H1 (cell line): ENCODE results near the gene ZDHHC20. TPM values are rescaled to one million over a fixed set of nuclear protein-coding genes. Genes with fewer than 3 reads are reported as not detected.

Experiments
- CTCF ChIA-PET: fragments of 300-600 bp; sonication (Branson Sonifier 250); formaldehyde crosslinking; loops from one replicate; lab custom pipeline; 2021; ENCODE audit not compliant: partially characterized antibody; lab: Charles Lee
- POLR2A ChIA-PET: fragments of 300-600 bp; sonication (Branson Sonifier 250); formaldehyde crosslinking; loops from one replicate; lab custom pipeline; 2021; ENCODE audit warnings: inconsistent platforms; ENCODE audit not compliant: partially characterized antibody; lab: Charles Lee
- DNase-seq, 2 experiments: peaks; one replicate each; pipeline versions ENCODE4 v3.0.0 to v3.0.0-alpha.2; 2010 to 2022; ENCODE audit warnings: low spot score in 2 of 2, low read depth in 1 of 2, mixed read lengths in 1 of 2
- FAIRE-seq: peaks from 2 replicates; lab custom pipeline; 2011; peaks lifted over from hg19 to GRCh38; lab: Jason Lieb, UNC
- H2AFZ ChIP-seq: 2 replicates; pipeline ENCODE4 v1.8.1; 2012; ENCODE audit warnings: low read length, inconsistent platforms
- H2AK5ac ChIP-seq: 2 replicates; pipeline ENCODE4 v1.6.1; 2013; ENCODE audit warnings: low read depth, low read length
- H2BK120ac ChIP-seq: replicated peaks from 2 replicates; pipeline ENCODE3; 2013; ENCODE audit warnings: low read depth, low read length, inconsistent platforms
- H2BK12ac ChIP-seq: 2 replicates; pipeline ENCODE4 v1.6.1; 2013; ENCODE audit warnings: low read depth, low read length
- H2BK15ac ChIP-seq: 2 replicates; pipeline ENCODE4 v1.6.1; 2013; ENCODE audit warnings: low read length
- H2BK20ac ChIP-seq: 2 replicates; pipeline ENCODE4 v1.6.1; 2013; ENCODE audit warnings: low read length
- H2BK5ac ChIP-seq: 2 replicates; pipeline ENCODE4 v1.6.1; 2013; ENCODE audit warnings: low read depth, low read length
- H3K14ac ChIP-seq: 2 replicates; pipeline ENCODE4 v1.6.1; 2013; ENCODE audit warnings: inconsistent platforms; ENCODE audit not compliant: insufficient read length
- H3K18ac ChIP-seq: 2 replicates; pipeline ENCODE4 v1.6.1; 2013; ENCODE audit warnings: low read length; ENCODE audit errors: extremely low read depth
- H3K23ac ChIP-seq: 2 replicates; pipeline ENCODE4 v1.6.1; 2013; ENCODE audit warnings: inconsistent platforms; ENCODE audit not compliant: insufficient read length
- H3K23me2 ChIP-seq: 2 replicates; pipeline ENCODE4 v1.6.1; 2013; ENCODE audit warnings: low read depth, low read length
- H3K27ac ChIP-seq: 2 replicates; pipeline ENCODE4 v1.6.1; 2011; ENCODE audit warnings: low read depth, low read length, inconsistent platforms
- H3K27me3 ChIP-seq, 4 experiments: replicated peaks in 1 of 4; 1 replicate in 1 of 4; 2 replicates in 3 of 4; pipeline versions ENCODE4 v1.6.1 to v1.8.1; 2011 to 2013; ENCODE audit warnings: low read length in 3 of 4, mild to moderate bottlenecking in 3 of 4, inconsistent platforms in 2 of 4, mixed read lengths in 2 of 4, moderate library complexity in 1 of 4; ENCODE audit not compliant: control insufficient read depth in 3 of 4, insufficient read depth in 3 of 4; ENCODE audit errors: extremely low read depth in 1 of 4
- H3K36me3 ChIP-seq, 4 experiments: 2 replicates each; pipeline versions ENCODE4 v1.6.1 to v1.8.1; 2011 to 2013; ENCODE audit warnings: mild to moderate bottlenecking in 4 of 4, low read length in 3 of 4, moderate library complexity in 2 of 4, control low read depth in 1 of 4, inconsistent platforms in 1 of 4; ENCODE audit not compliant: insufficient read depth in 4 of 4, control insufficient read depth in 2 of 4
- H3K4ac ChIP-seq: replicated peaks from 2 replicates; pipeline ENCODE3; 2013; ENCODE audit warnings: low read length, low read depth, mixed read lengths, inconsistent platforms; ENCODE audit not compliant: insufficient read length
- H3K4me1 ChIP-seq, 4 experiments: replicated peaks in 1 of 4; 1 replicate in 1 of 4; 2 replicates in 3 of 4; pipeline versions ENCODE4 v1.6.1 to v1.8.1; 2011 to 2013; ENCODE audit warnings: low read length in 3 of 4, inconsistent platforms in 2 of 4, mixed read lengths in 1 of 4; ENCODE audit not compliant: insufficient read depth in 4 of 4, control insufficient read depth in 3 of 4
- H3K4me2 ChIP-seq, 2 experiments: 2 replicates each; pipeline versions ENCODE4 v1.6.1 to v1.8.1; 2011 to 2013; ENCODE audit warnings: low read depth in 2 of 2, low read length in 2 of 2, control low read depth in 1 of 2, inconsistent platforms in 1 of 2, mild to moderate bottlenecking in 1 of 2; ENCODE audit not compliant: insufficient read depth in 1 of 2
- H3K4me3 ChIP-seq, 4 experiments: fragments of 200-600, 300-600 bp in 1 of 4; sonication (generic), shearing (Covaris generic), sonication (Bioruptor Twin) in 1 of 4; 2 replicates each; pipeline versions ENCODE4 v1.5.1 to v1.8.1; 2011 to 2016; ENCODE audit warnings: low read length in 4 of 4, low read depth in 3 of 4, control low read depth in 2 of 4, inconsistent platforms in 2 of 4, mild to moderate bottlenecking in 2 of 4, mixed read lengths in 1 of 4, moderate library complexity in 1 of 4; ENCODE audit not compliant: insufficient read depth in 2 of 4; ENCODE audit errors: extremely low read depth in 1 of 4
- H3K56ac ChIP-seq: replicated peaks from 2 replicates; pipeline ENCODE3; 2013; ENCODE audit warnings: low read depth, mild to moderate bottlenecking, mixed read lengths, low read length, inconsistent platforms; ENCODE audit not compliant: insufficient read length
- H3K79me1 ChIP-seq: 2 replicates; pipeline ENCODE4 v1.6.1; 2013; ENCODE audit warnings: low read depth, low read length, control low read depth
- H3K79me2 ChIP-seq, 2 experiments: 2 replicates each; pipeline versions ENCODE4 v1.6.1 to v1.8.1; 2012 to 2013; ENCODE audit warnings: low read length in 2 of 2, mild to moderate bottlenecking in 2 of 2, inconsistent platforms in 1 of 2; ENCODE audit not compliant: insufficient read depth in 2 of 2, control insufficient read depth in 1 of 2
- H3K9ac ChIP-seq, 4 experiments: replicated peaks in 1 of 4; 1 replicate in 1 of 4; 2 replicates in 3 of 4; pipeline versions ENCODE4 v1.6.1 to v1.8.1; 2011 to 2013; ENCODE audit warnings: low read depth in 3 of 4, low read length in 3 of 4, control low read depth in 2 of 4, mild to moderate bottlenecking in 2 of 4, moderate library complexity in 2 of 4, inconsistent platforms in 1 of 4; ENCODE audit errors: extremely low read depth in 1 of 4
- H3K9me3 ChIP-seq, 2 experiments: 2 replicates each; pipeline versions ENCODE4 v1.6.1 to v1.8.1; 2012 to 2013; ENCODE audit warnings: mild to moderate bottlenecking in 2 of 2, moderate library complexity in 2 of 2, control low read depth in 1 of 2, inconsistent platforms in 1 of 2, low read depth in 1 of 2, low read length in 1 of 2, mixed read lengths in 1 of 2; ENCODE audit not compliant: insufficient read depth in 2 of 2
- H4K20me1 ChIP-seq, 2 experiments: replicated peaks in 1 of 2; 2 replicates each; pipeline versions ENCODE3 to v1.8.1; 2011 to 2013; ENCODE audit warnings: inconsistent platforms in 2 of 2, low read length in 2 of 2, mild to moderate bottlenecking in 1 of 2; ENCODE audit not compliant: insufficient read depth in 2 of 2, control insufficient read depth in 1 of 2
- H4K5ac ChIP-seq: 2 replicates; pipeline ENCODE4 v1.6.1; 2013; ENCODE audit warnings: low read length, low read depth, mixed read lengths, inconsistent platforms; ENCODE audit not compliant: insufficient read length
- H4K8ac ChIP-seq: 2 replicates; pipeline ENCODE4 v1.8.0; 2013; ENCODE audit warnings: mild to moderate bottlenecking, moderate library complexity, low read length, inconsistent platforms; ENCODE audit not compliant: insufficient read depth; ENCODE audit errors: extremely low read depth
- H4K91ac ChIP-seq: replicated peaks from 2 replicates; pipeline ENCODE3; 2013; ENCODE audit warnings: low read length, mixed read lengths, inconsistent platforms; ENCODE audit not compliant: insufficient read length
- ASH2L ChIP-seq: fragments of 200-600, 300-600 bp; sonication (generic); IDR thresholded peaks from one replicate; pipeline ENCODE4 v1.7.1; 2017; ENCODE audit warnings: low read length
- CHD1 ChIP-seq: IDR thresholded peaks from 2 replicates; pipeline ENCODE4 v1.6.1; 2012; ENCODE audit warnings: low read depth, low read length, improper control_type of control experiment
- CREB1 ChIP-seq: IDR thresholded peaks from 2 replicates; pipeline ENCODE4 v1.6.1; 2012; ENCODE audit warnings: inconsistent platforms
- E2F6 ChIP-seq: IDR thresholded peaks from 2 replicates; pipeline ENCODE4 v1.6.1; 2012; ENCODE audit warnings: inconsistent platforms
- GTF2F1 ChIP-seq: IDR thresholded peaks from 2 replicates; pipeline ENCODE4 v1.6.1; 2012; ENCODE audit warnings: low read depth, low read length, improper control_type of control experiment, borderline replicate concordance
- HDAC2 ChIP-seq, 2 experiments: fragments of 300-600 bp in 1 of 2; sonication (generic) in 1 of 2; IDR thresholded peaks; 2 replicates each; pipeline ENCODE4 v1.6.1; 2011 to 2012; ENCODE audit warnings: low read depth in 2 of 2, low read length in 2 of 2, mild to moderate bottlenecking in 2 of 2, moderate library complexity in 2 of 2, borderline replicate concordance in 1 of 2, inconsistent platforms in 1 of 2
- HDAC6 ChIP-seq: IDR thresholded peaks from one replicate; pipeline ENCODE4 v1.7.1; 2012; ENCODE audit warnings: low read depth, mild to moderate bottlenecking, inconsistent platforms, low read length, moderate library complexity
- JUN ChIP-seq: IDR thresholded peaks from 2 replicates; pipeline ENCODE4 v1.6.1; 2011; ENCODE audit warnings: low read depth, mild to moderate bottlenecking, improper control_type of control experiment, low read length
- PHF8 ChIP-seq: fragments of 200-600 bp; sonication (generic); conservative IDR thresholded peaks from 2 replicates; pipeline ENCODE4 v1.7.1; 2012; ENCODE audit warnings: low read depth, mild to moderate bottlenecking, inconsistent platforms, low read length, moderate library complexity
- POU5F1 ChIP-seq: IDR thresholded peaks from 2 replicates; pipeline ENCODE4 v1.6.1; 2011; ENCODE audit warnings: low read depth, mild to moderate bottlenecking, low read length, moderate library complexity
- RNF2 ChIP-seq: fragments of 200-900, 300-1000 bp; sonication (generic); IDR thresholded peaks from 2 replicates; pipeline ENCODE4 v1.7.1; 2016; ENCODE audit warnings: borderline replicate concordance, low read depth, mild to moderate bottlenecking, antibody characterized with exemption, low read length; ENCODE audit not compliant: poor library complexity, severe bottlenecking; ENCODE audit errors: missing control alignments
- SAP30 ChIP-seq: fragments of 300-600 bp; sonication (generic); IDR thresholded peaks from 2 replicates; pipeline ENCODE4 v1.7.1; 2012; ENCODE audit warnings: low read length, moderate library complexity, mild to moderate bottlenecking, inconsistent platforms; ENCODE audit not compliant: insufficient read depth, insufficient replicate concordance
- TBP ChIP-seq: IDR thresholded peaks from 2 replicates; pipeline ENCODE4 v1.6.1; 2011; ENCODE audit warnings: low read depth, low read length, improper control_type of control experiment
- TEAD4 ChIP-seq: IDR thresholded peaks from 2 replicates; pipeline ENCODE4 v1.6.1; 2012; ENCODE audit warnings: low read depth, low read length, inconsistent platforms, mixed read lengths
- WGBS, 2 experiments: shearing (Covaris generic) in 1 of 2; methylation state at CpG; one replicate each; pipeline versions ENCODE4 v1.1.6 to v1.1.7; 2013 to 2015; ENCODE audit warnings: low lambda C conversion rate in 2 of 2, mixed read lengths in 2 of 2, inconsistent platforms in 1 of 2, low coverage in 1 of 2, missing lambda C conversion rate in 1 of 2; ENCODE audit not compliant: insufficient replicate concordance in 2 of 2, insufficient coverage in 1 of 2, insufficient read length in 1 of 2; ENCODE audit errors: extremely low coverage in 1 of 2, missing lambda C conversion rate in 1 of 2; 5-methylcytosine and 5-hydroxymethylcytosine counted together
- polyA plus RNA-seq, 7 experiments: library from polyadenylated mRNA; depleted of rRNA in 3 of 7; stranded (reverse) in 5 of 7; unstranded in 2 of 7; fragments of >200 nt in 5 of 7; fragments of 200-250 nt in 2 of 7; gene quantifications; 1 replicate in 5 of 7; 2 replicates in 1 of 7; 4 replicates in 1 of 7; pipeline versions ENCODE4 v1.2.1 to v1.2.3, GENCODE V29; 2011 to 2013; ENCODE audit warnings: missing spikeins in 2 of 7, mixed read lengths in 2 of 7
- total RNA-seq: library from RNA; stranded (reverse); fragmentation: NEBNext Ultra II Directional; extraction: Animal tissue kit (Norgen Biotek cat#: 25700); gene quantifications from 2 replicates; pipeline ENCODE4 v1.2.1, GENCODE V29; 2021

The ZDHHC20 gene
- total and polyA plus RNA-seq, 2 of the 8 experiments (the other 6 are each of a cell fraction or from before 2014, with no cell fraction given) = 16.4 to 89.0 TPM

GRCh38 chr13:21446656-21447055 lies 12.4 kb downstream of the ZDHHC20 start:
- FAIRE-seq (no peak), DNase-seq (no peak)
- H3K56ac ChIP-seq = no peak overlapping the region
- ChIA-PET POLR2A (no interaction called here), CTCF (no interaction called here)
- peaks cover 5% of the 10 kb centered on the region for H3K79me1 ChIP-seq
- no peak overlapping the region for H2BK5ac ChIP-seq
- no peaks in the 10 kb centered on the region for H3K4me1 ChIP-seq
- no peak overlapping the region for H3K27ac ChIP-seq
- no peak overlapping the region for H2AFZ ChIP-seq
- peaks cover 3 to 77% of the 10 kb centered on the region in 2 experiments; a peak in 3 of 4 replicates for H3K79me2 ChIP-seq
- 89% methylated on average over 2 of the region's 2 CpGs; no CpG with 5 or more reads in 1 of the 2 experiments for WGBS, 2 experiments
- H3K4me3 ChIP-seq = no peak overlapping the region
- H2BK12ac ChIP-seq = no peak overlapping the region
- H2AK5ac ChIP-seq = no peak overlapping the region
- no peak overlapping the region for H2BK20ac ChIP-seq
- no peaks in the 10 kb centered on the region for H3K23me2 ChIP-seq
- H3K9ac ChIP-seq = no peak overlapping the region
- no peak overlapping the region for H2BK120ac ChIP-seq
- no peak overlapping the region for H4K5ac ChIP-seq
- H2BK15ac ChIP-seq = no peak overlapping the region
- no peak overlapping the region for H3K23ac ChIP-seq
- no peak overlapping the region for H3K14ac ChIP-seq
- H4K20me1 ChIP-seq = peaks cover 0 to 2% of the 10 kb centered on the region in 2 experiments
- no peak overlapping the region for H3K4me2 ChIP-seq
- H3K36me3 ChIP-seq = peaks cover 0 to 6% (median 1%) of the 10 kb centered on the region in 4 experiments; a peak in 1 of 8 replicates
- H3K18ac ChIP-seq = no peak overlapping the region
- H3K27me3 ChIP-seq = no peaks in the 10 kb centered on the region
- no peak overlapping the region for H3K4ac ChIP-seq
- peaks cover 3 to 5% of the 10 kb centered on the region in 2 experiments; a peak in 1 of 4 replicates for H3K9me3 ChIP-seq
- no peak overlapping the region for H4K91ac ChIP-seq
- no peak overlapping the region for H4K8ac ChIP-seq
- no peak for TF ChIP-seq PHF8
- TF ChIP-seq HDAC2 (IDR thresholded peaks at IDR 0.05; ENCODE audit: borderline replicate concordance in 1 of 2, low read depth in 2 of 2, low read length in 2 of 2) = no peak
- TF ChIP-seq RNF2 = no peak
- TF ChIP-seq JUN = no peak
- TF ChIP-seq GTF2F1 = no peak
- no peak for TF ChIP-seq POU5F1
- TF ChIP-seq TBP = no peak
- TF ChIP-seq TEAD4 = no peak
- no peak for TF ChIP-seq CHD1
- no peak for TF ChIP-seq SAP30
- TF ChIP-seq E2F6 = no peak
- no peak for TF ChIP-seq HDAC6
- TF ChIP-seq CREB1 = no peak
- no peak for TF ChIP-seq ASH2L
